ENCODE data around the gene NOXO1.

- TF ChIP-seq CTCF (IDR thresholded peaks at IDR 0.05; ENCODE audit: extremely low read depth in 1 of 2, insufficient read depth in 1 of 2, low read depth in 1 of 2, low read length in 2 of 2): no peak
- no peak for TF ChIP-seq JUN (IDR thresholded peaks at IDR 0.05; ENCODE audit: borderline replicate concordance, insufficient read depth, insufficient read length, low read depth)
- no peak for TF ChIP-seq EZH2 (IDR thresholded peaks at IDR 0.05; ENCODE audit: borderline replicate concordance, low read depth, low read length, severe bottlenecking)
- no peak for TF ChIP-seq FOS (IDR thresholded peaks at IDR 0.05; ENCODE audit: borderline replicate concordance, insufficient read depth, low read length)
- no peak for TF ChIP-seq POLR2AphosphoS5 (IDR thresholded peaks at IDR 0.05; ENCODE audit: insufficient read depth, low read depth, low read length)
- TF ChIP-seq POLR2A (IDR thresholded peaks at IDR 0.05; ENCODE audit: low read depth, low read length): no peak
Observed at GRCh38 chr16:2001456-2002355, 20.4 kb upstream of the NOXO1 start.

All from endothelial cell of umbilical vein (primary cell).